Peyer's patch (tissue), 4 donors: ENCODE data around the gene SLX9. TPM values are rescaled to one million over a fixed set of nuclear protein-coding genes. Genes with fewer than 3 reads are reported as not detected.

Source experiments
- DNase-seq, 3 donors: peaks; one replicate each; pipeline ENCODE4 v3.0.0-alpha.2; 2017 to 2019
- H3K27ac ChIP-seq, 4 donors: fragments of 200-600 bp; sonication (generic); one replicate each; pipeline ENCODE4 v1.5.1; 2016 to 2019
- H3K27me3 ChIP-seq, 2 donors: fragments of 200-600 bp; sonication (generic); one replicate each; pipeline ENCODE4 v1.5.1; 2019
- H3K36me3 ChIP-seq, 3 donors: fragments of 200-600 bp; sonication (generic); one replicate each; pipeline ENCODE4 v1.5.1; 2016 to 2019
- H3K4me1 ChIP-seq, 4 donors: fragments of 200-600 bp; sonication (generic); one replicate each; pipeline ENCODE4 v1.5.1; 2016 to 2019
- H3K4me3 ChIP-seq, 4 donors: fragments of 200-600 bp; sonication (generic); 1 replicate in 3 of 4; 2 replicates in 1 of 4; pipeline ENCODE4 v1.5.1; 2016 to 2019; ENCODE audit warnings: mild to moderate bottlenecking in 1 of 4
- H3K9me3 ChIP-seq, 4 donors: fragments of 200-600 bp; sonication (generic); one replicate each; pipeline ENCODE4 v1.5.1; 2016 to 2019; ENCODE audit warnings: mild to moderate bottlenecking in 1 of 4
- POLR2A ChIP-seq, 2 donors: fragments of 450-650 bp; IDR thresholded peaks; one replicate each; pipeline ENCODE4 v1.5.1; 2017; ENCODE audit warnings: antibody characterized with exemption in 2 of 2, mild to moderate bottlenecking in 2 of 2, moderate library complexity in 2 of 2
- total RNA-seq, 4 donors: library from RNA; depleted of rRNA; stranded (reverse); fragments of >200 nt; gene quantifications; one replicate each; pipeline ENCODE4 v1.1.0, GENCODE V29; 2016
- TF ChIP-seq, protein P1 (sequence below), 6 experiments: fragments of 450-650 bp in 4 of 6; fragments of 200-600 bp in 2 of 6; sonication (generic) in 1 of 6; IDR thresholded peaks; one replicate each; pipeline ENCODE4 v1.5.1; 2017 to 2019; ENCODE audit warnings: antibody characterized with exemption in 6 of 6, mild to moderate bottlenecking in 3 of 6, moderate library complexity in 1 of 6

Gene SLX9
- total RNA-seq, 4 donors from 2014 or later = 7.8 to 10.5 (median 10.0) TPM; not detected in 1

DNA sequence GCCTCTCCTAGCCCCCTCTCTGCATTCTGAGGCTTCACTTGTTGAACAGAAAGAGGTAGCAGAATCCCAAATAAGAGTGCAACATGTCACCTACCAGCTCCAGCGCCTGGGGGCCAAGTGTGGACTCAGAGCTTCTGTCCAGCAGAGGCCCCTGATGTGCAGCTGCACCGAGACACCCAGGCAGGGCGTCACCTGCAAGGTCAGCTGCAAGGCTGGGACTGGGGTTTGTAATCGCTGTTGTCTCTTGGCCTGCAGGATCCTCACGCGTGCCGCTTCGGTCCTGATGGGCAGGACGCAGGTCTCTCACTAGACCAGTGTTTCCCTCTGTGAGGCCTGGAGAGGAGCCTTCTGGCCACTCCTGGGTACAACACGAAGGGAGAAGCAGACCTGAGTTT, 4.3 kb upstream of the SLX9 start:
- no peak overlapping the region for H3K27ac ChIP-seq
- H3K27me3 ChIP-seq = peaks cover 0 to 25% of the 10 kb centered on the region in 2 donors
- H3K9me3 ChIP-seq = no peaks in the 10 kb centered on the region
- no peak for TF ChIP-seq POLR2A (IDR thresholded peaks at IDR 0.05)
- TF ChIP-seq, protein P1, sequence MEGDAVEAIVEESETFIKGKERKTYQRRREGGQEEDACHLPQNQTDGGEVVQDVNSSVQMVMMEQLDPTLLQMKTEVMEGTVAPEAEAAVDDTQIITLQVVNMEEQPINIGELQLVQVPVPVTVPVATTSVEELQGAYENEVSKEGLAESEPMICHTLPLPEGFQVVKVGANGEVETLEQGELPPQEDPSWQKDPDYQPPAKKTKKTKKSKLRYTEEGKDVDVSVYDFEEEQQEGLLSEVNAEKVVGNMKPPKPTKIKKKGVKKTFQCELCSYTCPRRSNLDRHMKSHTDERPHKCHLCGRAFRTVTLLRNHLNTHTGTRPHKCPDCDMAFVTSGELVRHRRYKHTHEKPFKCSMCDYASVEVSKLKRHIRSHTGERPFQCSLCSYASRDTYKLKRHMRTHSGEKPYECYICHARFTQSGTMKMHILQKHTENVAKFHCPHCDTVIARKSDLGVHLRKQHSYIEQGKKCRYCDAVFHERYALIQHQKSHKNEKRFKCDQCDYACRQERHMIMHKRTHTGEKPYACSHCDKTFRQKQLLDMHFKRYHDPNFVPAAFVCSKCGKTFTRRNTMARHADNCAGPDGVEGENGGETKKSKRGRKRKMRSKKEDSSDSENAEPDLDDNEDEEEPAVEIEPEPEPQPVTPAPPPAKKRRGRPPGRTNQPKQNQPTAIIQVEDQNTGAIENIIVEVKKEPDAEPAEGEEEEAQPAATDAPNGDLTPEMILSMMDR (IDR thresholded peaks at IDR 0.05) = no peak
- no peak overlapping the region for H3K4me3 ChIP-seq
- DNase-seq = no peak
- peaks cover 3 to 31% (median 19%) of the 10 kb centered on the region in 4 donors for H3K4me1 ChIP-seq
- H3K36me3 ChIP-seq = no peaks in the 10 kb centered on the region

DNA sequence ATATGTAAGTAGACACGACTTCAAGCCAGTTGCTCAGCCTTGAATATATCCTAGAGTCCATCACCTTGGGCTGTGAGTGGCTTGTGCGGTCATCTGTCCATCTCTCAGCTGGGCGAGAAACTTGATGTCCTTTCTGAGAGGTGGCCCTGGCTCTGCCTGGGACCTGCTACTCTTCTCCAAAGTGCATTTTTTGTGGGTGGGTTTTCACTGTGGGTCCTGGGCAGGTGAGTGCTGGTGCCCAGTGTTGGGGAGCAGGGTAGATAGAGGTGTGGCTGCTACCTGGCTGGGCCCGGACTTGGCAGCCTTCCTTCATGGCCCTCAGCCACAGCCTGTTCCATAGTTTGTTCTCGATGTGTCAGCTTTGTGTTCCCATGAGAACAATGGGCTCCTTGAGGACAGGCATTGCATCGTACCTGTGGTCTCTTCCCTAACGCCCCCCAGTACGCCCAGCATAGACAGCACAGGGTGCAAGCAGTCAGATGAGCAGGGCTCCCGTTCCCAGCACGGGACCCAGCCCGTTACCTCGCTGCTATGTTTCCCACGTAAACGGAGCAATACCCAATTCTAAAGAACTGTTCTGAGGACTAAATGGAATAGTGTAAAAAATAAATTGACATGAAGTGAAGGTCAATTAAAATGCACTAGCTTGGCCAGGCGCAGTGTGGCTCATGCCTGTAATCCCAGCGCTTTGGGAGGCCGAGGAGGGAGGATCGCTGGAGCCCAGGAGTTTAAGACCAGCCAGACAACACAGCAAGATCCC, 877 bp upstream of the SLX9 start:
- no peaks in the 10 kb centered on the region for H3K27me3 ChIP-seq
- peaks cover 0 to 3% (median 0%) of the 10 kb centered on the region in 3 donors for H3K36me3 ChIP-seq
- H3K9me3 ChIP-seq = no peaks in the 10 kb centered on the region
- peak overlapping the region; percentile 86 to 98 (median 92) for H3K4me3 ChIP-seq
- peak in 1 of 3 donors; percentile 39 for DNase-seq
- peak overlapping the region in 2 of 4 donors; percentile 59 to 82 for H3K27ac ChIP-seq
- TF ChIP-seq POLR2A (IDR thresholded peaks at IDR 0.05) = no peak
- TF ChIP-seq, protein P1 (IDR thresholded peaks at IDR 0.05) = no peak
- H3K4me1 ChIP-seq = peaks cover 0 to 26% (median 4%) of the 10 kb centered on the region in 4 donors

DNA sequence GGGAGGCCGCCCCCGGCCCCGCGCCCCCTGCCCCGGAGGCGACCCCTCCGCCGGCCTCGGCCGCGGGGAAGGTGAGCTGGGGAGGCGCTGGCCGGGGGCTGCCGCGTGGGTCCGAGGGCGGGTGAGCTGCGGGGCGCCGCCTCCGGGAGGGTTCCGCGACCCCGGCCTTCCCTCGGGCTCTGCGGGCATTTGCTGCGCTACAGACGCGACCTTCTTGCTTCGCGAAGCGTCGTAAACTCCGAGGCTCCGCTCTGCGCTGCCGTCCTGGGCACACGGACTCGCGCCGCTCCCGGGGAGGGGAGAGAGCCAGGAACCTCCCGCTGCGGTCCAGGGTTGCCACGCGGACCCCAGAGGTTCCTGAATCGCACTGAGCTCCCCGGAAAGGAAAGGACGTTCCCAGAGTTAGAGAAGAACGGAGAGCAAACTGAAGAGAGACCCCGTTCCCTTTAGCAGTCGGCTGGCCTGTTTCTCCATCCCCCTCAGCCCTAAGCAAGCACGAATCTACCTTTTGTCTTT, 345 bp downstream of the SLX9 start:
- Histone ChIP-seq H3K9me3 (no peaks in the 10 kb centered on the region), H3K27me3 (no peaks in the 10 kb centered on the region), H3K4me3 (peak overlapping the region; percentile 86 to 98 (median 92)), H3K4me1 (peaks cover 0 to 26% (median 4%) of the 10 kb centered on the region in 4 donors), H3K27ac (peak overlapping the region; percentile 44 to 82 (median 54)), H3K36me3 (peaks cover 0 to 16% (median 0%) of the 10 kb centered on the region in 3 donors)
- TF ChIP-seq POLR2A (IDR thresholded peaks at IDR 0.05) = no peak
- TF ChIP-seq, protein P1 (IDR thresholded peaks at IDR 0.05) = no peak
- peak in 1 of 3 donors; percentile 59 for DNase-seq

DNA sequence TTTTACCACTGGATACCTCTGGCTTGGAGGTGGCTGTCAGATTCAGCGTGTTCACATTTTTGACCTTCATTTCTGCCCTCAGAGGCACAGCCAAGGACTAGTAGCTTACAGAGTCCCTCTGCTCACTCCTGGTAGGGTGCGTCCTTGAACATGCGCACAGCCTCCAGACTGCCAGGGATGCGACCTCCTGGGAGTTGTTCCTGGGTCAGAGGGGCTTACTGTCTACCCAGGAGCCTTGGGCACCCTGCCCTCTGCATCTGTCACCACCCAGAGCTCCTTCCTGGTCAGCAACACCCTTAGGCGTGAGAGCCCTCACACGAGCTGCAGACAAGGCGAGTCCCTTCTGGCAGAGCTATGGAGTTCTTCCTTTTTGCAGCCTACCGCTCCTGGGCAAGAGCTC, 1.7 kb downstream of the SLX9 start:
- no peak for DNase-seq
- H3K4me3 ChIP-seq = no peak overlapping the region

DNA sequence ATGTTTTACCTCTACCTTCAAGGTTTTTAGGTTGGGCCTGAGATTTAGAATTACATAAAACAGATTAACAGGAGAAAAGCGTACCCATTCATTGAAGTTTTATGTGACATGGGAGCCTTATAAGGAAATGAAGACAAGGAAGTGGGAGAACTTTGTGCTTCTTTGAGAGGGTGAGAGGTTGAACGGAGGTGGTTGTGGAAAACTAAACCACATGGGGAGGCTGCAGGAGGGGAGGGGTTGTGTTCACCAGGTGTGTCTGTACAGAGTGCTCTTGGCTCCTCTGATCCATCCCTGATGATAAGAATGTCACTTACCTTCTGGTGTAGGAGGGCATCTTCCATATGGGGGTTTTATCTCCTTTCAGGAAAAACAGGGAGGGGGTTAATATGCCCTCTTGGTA, 2.7 kb downstream of the SLX9 start:
- no peak for DNase-seq
- no peaks in the 10 kb centered on the region for H3K27me3 ChIP-seq
- no peaks in the 10 kb centered on the region for H3K9me3 ChIP-seq
- peaks cover 0 to 26% (median 4%) of the 10 kb centered on the region in 4 donors for H3K4me1 ChIP-seq
- no peak overlapping the region for H3K4me3 ChIP-seq
- H3K36me3 ChIP-seq = peaks cover 0 to 18% (median 0%) of the 10 kb centered on the region in 3 donors
- TF ChIP-seq, protein P1 (IDR thresholded peaks at IDR 0.05) = no peak
- TF ChIP-seq POLR2A (IDR thresholded peaks at IDR 0.05) = no peak
- no peak overlapping the region for H3K27ac ChIP-seq

More for the DNA sequence above, 1.7 kb downstream of the SLX9 start:
- Histone ChIP-seq H3K27ac (no peak overlapping the region), H3K4me1 (peaks cover 0 to 26% (median 4%) of the 10 kb centered on the region in 4 donors), H3K36me3 (peaks cover 0 to 18% (median 0%) of the 10 kb centered on the region in 3 donors), H3K9me3 (no peaks in the 10 kb centered on the region), H3K27me3 (no peaks in the 10 kb centered on the region)
- TF ChIP-seq, protein P1 (IDR thresholded peaks at IDR 0.05) = no peak
- no peak for TF ChIP-seq POLR2A (IDR thresholded peaks at IDR 0.05)
